Memory B cell (primary cell): ENCODE measurements around the gene EML3.
"Not testable (repeated sequence)": the region's sequence is repeated elsewhere in the genome, so short reads cannot be mapped to it uniquely, and the experiment has no call there.

Source experiments
- ATAC-seq: fragments of 150-1000 bp; cut with Tn5 transposase; 2 replicates; pipeline ENCODE4 v1.10.0; 2021; ENCODE audit warnings: low read depth, mild to moderate bottlenecking, moderate library complexity
- DNase-seq, 2 donors: peaks; one replicate each; pipeline ENCODE4 v3.0.0; 2022; ENCODE audit warnings: low spot score in 2 of 2
- H3K27ac Mint-ChIP-seq: one replicate; pipeline ENCODE4 v1.8.0; 2022; ENCODE audit warnings: mild to moderate bottlenecking, moderate library complexity, mixed read lengths
- H3K27me3 Mint-ChIP-seq: one replicate; pipeline ENCODE4 v1.8.0; 2022; ENCODE audit warnings: mixed read lengths
- H3K36me3 Mint-ChIP-seq: one replicate; pipeline ENCODE4 v1.8.0; 2022; ENCODE audit warnings: mild to moderate bottlenecking, mixed read lengths
- H3K4me1 Mint-ChIP-seq: one replicate; pipeline ENCODE4 v1.8.0; 2022; ENCODE audit warnings: mixed read lengths
- H3K4me3 Mint-ChIP-seq: one replicate; pipeline ENCODE4 v1.8.0; 2022; ENCODE audit warnings: mild to moderate bottlenecking, moderate library complexity, mixed read lengths
- H3K9me3 Mint-ChIP-seq: one replicate; pipeline ENCODE4 v1.8.0; 2022; ENCODE audit warnings: mixed read lengths

Gene EML3

DNA sequence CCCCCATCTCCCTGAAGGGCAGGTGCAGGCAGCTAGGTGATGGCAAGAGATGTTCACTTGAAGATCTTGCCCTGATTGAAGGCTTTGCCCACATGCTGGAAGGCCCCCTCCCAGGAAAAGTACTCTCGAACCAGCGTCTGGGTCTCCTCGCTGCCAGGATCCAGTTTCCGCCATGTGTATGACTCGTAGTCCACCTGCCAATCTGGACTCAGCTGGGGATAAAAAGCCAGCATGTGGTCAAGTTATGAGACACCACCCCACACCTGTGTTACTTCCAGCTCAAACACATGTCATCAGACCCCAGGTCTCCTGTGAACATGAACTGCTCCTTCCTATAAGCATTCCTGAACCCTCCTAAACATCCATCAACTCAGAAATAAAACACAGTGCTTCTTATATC, 52.9 kb downstream of the EML3 start:
- not testable (repeated sequence) for H3K9me3 Mint-ChIP-seq, H3K4me3 Mint-ChIP-seq, DNase-seq, ATAC-seq, H3K27me3 Mint-ChIP-seq
- H3K36me3 Mint-ChIP-seq: peaks cover 21% of the 10 kb centered on the region
- H3K4me1 Mint-ChIP-seq: peaks cover 36% of the 10 kb centered on the region
- peak overlapping the region; percentile 100 for H3K27ac Mint-ChIP-seq

DNA sequence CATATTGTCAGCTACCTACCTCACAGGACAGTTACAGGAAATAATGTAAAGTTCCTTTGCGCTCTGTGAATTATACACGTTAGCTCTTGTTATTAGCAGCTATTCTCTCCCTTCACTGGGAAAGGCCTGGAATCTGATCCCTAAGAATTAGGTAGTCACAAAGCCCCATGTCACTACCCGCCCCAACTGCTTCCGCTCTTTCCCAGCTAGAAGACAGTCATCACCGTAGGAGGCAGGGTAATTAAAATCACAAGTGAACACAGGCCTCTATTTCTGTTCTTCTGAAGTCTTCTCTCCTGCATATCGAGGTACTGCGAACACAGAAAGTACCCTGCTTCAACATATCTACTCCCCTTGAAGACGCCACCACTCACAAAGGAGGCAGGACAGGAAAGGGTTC, 53.4 kb downstream of the EML3 start:
- no peaks in the 10 kb centered on the region for H3K9me3 Mint-ChIP-seq
- H3K36me3 Mint-ChIP-seq: peaks cover 21% of the 10 kb centered on the region
- ATAC-seq: no peak
- no peaks in the 10 kb centered on the region for H3K27me3 Mint-ChIP-seq
- peak overlapping the region; percentile 100 for H3K27ac Mint-ChIP-seq
- no peak overlapping the region for H3K4me3 Mint-ChIP-seq
- H3K4me1 Mint-ChIP-seq: peaks cover 39% of the 10 kb centered on the region
- DNase-seq: no peak

DNA sequence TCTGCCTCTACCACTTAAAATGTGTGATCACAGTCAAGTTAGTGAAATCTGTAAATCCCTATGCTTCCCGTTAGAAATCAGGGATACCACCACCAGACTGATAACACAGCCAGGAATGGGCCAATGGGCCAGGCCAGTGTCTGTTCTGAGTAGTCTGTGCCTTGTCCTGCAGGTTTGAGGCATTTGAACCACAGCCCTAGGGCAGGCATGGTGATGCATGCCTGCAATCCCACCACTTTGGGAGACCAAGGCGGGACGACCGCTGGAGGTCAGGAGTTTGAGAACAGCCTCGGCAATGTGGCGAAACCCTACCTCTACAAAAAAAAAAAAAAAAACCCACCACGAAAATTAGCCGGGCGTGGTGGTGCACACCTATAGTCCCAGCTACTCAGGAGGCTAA, 53.9 kb downstream of the EML3 start:
- H3K4me3 Mint-ChIP-seq: no peak overlapping the region
- peaks cover 42% of the 10 kb centered on the region for H3K4me1 Mint-ChIP-seq
- peak overlapping the region; percentile 100 for H3K27ac Mint-ChIP-seq
- no peaks in the 10 kb centered on the region for H3K27me3 Mint-ChIP-seq
- DNase-seq (no peak), ATAC-seq (no peak)
- peaks cover 21% of the 10 kb centered on the region for H3K36me3 Mint-ChIP-seq
- no peaks in the 10 kb centered on the region for H3K9me3 Mint-ChIP-seq

DNA sequence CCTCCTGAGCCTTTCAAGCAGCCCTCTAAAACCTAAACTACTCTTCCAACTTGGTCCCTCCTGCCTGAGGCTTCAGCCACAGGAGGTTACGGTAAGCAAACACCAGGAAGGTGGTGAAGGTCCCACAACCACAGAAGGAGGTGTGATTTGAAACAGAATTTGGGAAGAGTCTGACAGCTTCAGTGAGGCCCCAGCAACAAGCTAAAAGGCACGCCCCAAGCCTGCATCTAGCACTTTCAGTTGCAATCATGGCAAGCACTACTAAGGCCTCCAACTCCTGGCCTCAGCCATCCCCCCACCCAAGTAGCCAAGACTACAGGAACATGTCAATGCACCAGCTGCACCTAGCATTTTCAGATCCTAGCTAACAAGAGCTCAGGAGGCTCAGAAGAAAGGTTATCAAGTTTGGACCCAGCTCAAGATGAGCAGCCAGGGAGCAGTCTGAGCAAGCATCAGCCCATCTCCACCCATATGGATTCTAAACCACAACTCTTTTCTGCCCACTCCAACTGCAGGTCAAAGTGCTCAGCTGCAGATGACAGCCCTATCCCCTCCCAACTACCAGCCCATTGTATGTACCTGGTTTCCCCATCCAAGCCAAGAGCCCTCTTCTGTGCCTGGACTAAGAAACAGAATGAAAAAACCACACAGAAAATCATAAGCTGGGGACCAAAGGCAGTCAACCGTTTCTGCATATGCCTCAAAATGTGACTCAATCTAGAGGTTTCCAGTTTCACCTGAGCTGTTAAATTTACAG, 55.5 kb downstream of the EML3 start:
- Mint-ChIP-seq H3K27ac (peak overlapping the region; percentile 100), H3K9me3 (no peaks in the 10 kb centered on the region), H3K4me1 (peaks cover 53% of the 10 kb centered on the region), H3K27me3 (no peaks in the 10 kb centered on the region), H3K4me3 (peak overlapping the region; percentile 75), H3K36me3 (peaks cover 17% of the 10 kb centered on the region)
- ATAC-seq (no peak), DNase-seq (no peak)

DNA sequence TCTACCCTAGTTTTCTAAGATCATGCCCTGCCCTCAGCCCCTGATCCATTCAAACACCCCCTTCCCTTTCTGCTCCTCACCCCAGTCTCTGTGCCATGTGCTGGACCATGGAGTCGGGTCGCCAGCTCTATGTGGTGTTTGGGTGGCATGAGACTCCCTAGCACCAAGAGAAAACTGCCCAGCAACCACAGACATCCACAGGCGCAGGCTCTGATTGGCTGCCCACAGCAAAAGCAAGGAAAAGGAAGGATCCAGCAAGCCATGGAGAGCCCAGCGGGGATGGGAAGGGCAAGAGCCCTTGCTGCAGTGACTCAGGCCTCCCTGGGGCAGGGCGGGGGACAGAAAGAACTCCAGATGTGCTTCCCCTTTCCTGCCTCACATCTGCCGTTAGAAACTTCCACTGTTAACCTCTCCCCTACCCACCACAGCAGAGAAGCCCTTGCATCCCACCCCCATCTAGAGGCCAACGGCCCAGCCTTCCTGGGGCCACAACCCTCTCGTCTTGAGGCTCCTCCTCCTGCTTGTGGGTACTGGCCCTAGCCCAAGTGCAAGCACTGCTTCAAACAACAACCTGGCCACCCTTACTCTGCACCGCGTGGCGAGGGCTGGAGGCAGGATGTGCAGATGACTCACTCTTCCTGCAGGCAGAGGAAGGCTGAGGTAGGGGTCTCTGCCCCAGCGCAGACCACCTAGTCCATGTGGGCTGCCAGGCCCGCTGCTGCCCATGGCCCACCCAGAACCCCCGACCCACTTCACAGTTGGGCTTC, 56.3 kb downstream of the EML3 start:
- Mint-ChIP-seq H3K4me3 (peak overlapping the region; percentile 75), H3K27me3 (no peaks in the 10 kb centered on the region), H3K9me3 (no peaks in the 10 kb centered on the region), H3K4me1 (peaks cover 57% of the 10 kb centered on the region), H3K36me3 (peaks cover 13% of the 10 kb centered on the region), H3K27ac (peak overlapping the region; percentile 100)
- peak in 1 of 2 donors; percentile 50 for DNase-seq
- ATAC-seq: peak; percentile 13

DNA sequence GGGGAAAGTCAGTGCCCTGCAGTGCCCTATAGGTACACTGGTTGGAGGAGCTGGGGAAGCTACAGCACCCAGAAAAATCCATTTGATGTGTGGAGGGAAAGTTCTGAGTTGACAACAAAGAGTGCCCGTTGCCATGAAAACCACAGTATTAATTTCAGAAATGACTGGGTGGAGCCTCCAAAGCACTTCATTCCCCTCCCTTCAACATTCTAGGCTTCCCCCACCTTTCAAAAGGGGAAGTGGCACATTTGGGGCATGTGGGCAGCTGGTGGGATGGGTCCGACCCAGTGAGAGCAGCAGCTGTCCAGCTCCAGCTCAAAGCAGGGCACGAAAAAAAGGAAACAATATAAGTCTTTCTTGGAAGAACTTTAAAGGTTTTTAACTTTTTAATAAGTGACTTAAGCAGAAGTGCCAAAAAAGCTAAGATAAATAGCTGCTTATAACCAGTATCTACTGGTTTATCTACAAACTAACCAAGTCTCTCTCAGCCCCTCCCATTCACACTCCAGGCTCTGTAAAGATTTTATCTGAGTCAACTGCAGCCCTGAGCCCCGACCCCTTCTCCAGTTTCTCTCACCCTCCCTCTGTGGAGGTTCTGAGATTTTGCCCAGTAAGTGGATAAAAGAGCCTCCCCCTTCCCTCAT, 57.0 kb downstream of the EML3 start:
- peak overlapping the region; percentile 100 for H3K27ac Mint-ChIP-seq
- DNase-seq (peak; percentile 68 to 87), ATAC-seq (peak; percentile 57)
- no peaks in the 10 kb centered on the region for H3K27me3 Mint-ChIP-seq
- peaks cover 59% of the 10 kb centered on the region for H3K4me1 Mint-ChIP-seq
- peak overlapping the region; percentile 75 for H3K4me3 Mint-ChIP-seq
- no peaks in the 10 kb centered on the region for H3K9me3 Mint-ChIP-seq
- peaks cover 12% of the 10 kb centered on the region for H3K36me3 Mint-ChIP-seq

DNA sequence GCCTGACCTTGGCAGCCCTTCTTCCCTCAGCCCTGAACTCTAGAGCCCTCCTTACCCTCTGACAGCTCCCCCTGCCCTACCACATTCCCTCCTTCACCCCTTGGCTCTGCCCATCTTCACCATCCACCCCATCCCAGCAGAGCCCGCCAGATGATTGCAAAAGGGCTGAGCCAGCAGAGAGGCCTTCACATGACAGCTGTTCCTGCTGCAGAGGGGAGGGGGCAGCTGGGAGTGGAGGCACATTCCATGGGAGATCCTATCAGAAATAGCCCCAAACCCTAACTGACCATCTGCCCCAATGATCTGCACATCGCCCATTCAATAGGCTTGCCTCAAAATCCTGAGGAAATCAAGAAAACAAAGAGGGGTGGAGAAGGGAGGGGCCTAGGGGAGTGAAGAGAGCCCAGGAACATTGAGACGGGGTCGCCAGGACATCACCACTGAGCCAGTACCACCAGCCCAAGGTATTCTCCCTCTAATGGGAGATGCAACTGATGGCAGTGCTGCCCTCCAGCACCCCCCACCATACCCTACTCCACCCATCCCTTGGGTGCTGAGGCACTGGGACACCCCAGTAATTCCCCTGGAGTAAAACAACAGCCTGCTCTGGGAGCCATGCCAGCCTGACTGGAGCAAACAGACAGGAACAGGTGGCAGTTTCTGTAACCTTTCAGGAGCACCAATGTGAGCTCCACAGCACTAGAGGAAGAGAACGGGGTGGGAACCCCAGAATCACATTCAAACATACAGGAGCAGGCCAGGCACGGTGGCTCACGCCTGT, 58.0 kb downstream of the EML3 start:
- Mint-ChIP-seq H3K4me1 (peaks cover 61% of the 10 kb centered on the region), H3K27me3 (no peaks in the 10 kb centered on the region), H3K27ac (peak overlapping the region; percentile 100), H3K36me3 (peaks cover 7% of the 10 kb centered on the region), H3K9me3 (no peaks in the 10 kb centered on the region), H3K4me3 (peak overlapping the region; percentile 45)
- DNase-seq (no peak), ATAC-seq (no peak)

DNA sequence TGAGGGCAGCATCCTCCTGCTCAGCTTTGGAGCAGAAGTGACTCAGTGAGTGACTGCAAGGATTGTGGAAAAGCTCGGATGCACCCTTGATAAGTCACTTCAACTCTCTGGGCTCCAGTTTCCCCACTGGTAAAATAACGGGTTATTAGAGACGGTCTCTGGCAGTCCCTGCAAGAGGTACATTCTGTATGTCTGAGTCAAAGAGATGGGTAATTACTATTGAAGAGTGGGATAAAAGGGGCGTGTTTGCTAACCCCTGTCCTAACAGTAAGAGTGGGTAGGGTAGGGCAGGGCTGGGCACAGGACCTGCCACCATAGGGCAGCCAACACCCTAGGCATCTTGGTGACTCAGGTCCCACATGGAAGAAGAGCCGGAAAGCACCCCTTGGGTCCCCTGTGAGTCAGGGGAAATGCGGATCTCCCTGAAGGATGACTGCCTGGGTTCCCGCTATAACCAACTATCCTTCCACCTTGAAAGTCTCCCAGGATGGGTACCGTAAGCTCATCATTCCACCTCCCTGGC, 58.7 kb downstream of the EML3 start:
- peaks cover under 1% of the 10 kb centered on the region for H3K36me3 Mint-ChIP-seq
- H3K27ac Mint-ChIP-seq: peak overlapping the region; percentile 100
- no peaks in the 10 kb centered on the region for H3K9me3 Mint-ChIP-seq
- H3K4me1 Mint-ChIP-seq: peaks cover 61% of the 10 kb centered on the region
- H3K27me3 Mint-ChIP-seq: no peaks in the 10 kb centered on the region
- peak overlapping the region; percentile 9 for H3K4me3 Mint-ChIP-seq
- DNase-seq (no peak), ATAC-seq (no peak)

DNA sequence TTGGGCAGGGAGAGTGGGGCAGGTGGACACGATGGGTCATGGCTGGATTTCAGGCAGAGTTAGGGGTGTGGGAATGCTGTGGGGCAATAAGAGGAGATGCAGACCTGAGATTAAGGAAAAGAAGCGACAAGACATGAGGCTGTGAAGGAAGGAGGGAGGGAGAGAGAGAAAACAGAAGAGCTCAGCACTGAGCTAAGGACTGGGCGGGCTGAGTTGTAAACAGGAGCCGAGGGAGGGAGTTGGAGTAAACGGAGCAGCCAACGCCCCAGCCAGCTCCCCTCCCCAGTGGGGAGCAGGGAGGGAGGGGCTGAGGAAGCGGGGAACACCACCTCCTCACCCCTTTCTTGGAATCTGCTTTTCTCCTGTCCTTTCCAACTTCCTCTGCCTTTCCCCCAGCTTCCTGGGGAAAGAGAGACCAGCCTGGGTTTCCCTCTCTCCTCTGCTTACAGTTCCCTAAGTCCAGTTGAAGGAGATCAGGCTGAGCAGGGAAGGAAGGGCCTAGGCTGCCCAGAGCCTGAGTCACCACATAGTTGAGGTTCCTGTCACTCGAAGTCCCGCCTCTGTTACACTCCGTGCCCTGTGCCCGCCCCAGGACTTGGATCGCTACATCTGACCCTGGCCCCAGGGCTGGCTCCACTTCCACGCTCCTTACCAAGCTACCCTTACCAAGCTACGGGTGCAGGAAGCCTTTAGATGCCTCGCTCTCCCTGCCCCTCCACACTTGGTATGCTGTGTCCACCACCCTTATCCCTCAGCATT, 59.3 kb downstream of the EML3 start:
- Mint-ChIP-seq H3K4me3 (peak overlapping the region; percentile 66), H3K27ac (peak overlapping the region; percentile 100), H3K4me1 (peaks cover 61% of the 10 kb centered on the region), H3K9me3 (no peaks in the 10 kb centered on the region), H3K27me3 (no peaks in the 10 kb centered on the region), H3K36me3 (no peaks in the 10 kb centered on the region)
- DNase-seq: peak in 1 of 2 donors; percentile 54
- peak; percentile 7 for ATAC-seq

DNA sequence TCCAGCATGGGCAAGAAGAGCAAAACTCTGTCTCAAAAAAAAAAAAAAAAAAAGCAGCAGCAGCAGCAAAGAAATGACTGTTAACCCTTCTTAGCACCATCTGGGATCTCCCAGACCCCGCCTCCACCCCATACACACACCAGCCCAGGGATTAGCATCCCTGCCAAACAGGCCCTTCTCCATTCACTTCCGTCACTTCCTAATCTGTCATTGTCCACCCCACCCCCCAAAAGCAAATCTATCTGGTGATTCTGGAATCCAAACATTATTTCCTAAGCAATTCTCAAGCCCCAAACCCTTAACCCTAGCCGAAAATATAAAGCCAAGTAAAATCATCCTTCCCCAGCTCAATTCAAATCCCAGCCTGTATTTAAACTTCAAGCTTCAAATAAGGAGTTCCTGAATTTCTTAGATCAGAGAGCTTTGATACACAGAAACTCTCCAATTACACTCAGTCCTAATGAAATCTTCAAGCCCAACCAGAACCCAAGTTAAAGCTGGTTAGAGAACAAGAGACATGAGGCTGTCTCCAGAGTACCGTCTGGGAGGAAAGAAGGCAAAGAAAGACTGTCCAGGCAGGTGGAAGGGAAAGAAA, 60.0 kb downstream of the EML3 start:
- Mint-ChIP-seq H3K36me3 (no peaks in the 10 kb centered on the region), H3K27ac (peak overlapping the region; percentile 100), H3K4me1 (peaks cover 64% of the 10 kb centered on the region), H3K4me3 (peak overlapping the region; percentile 66), H3K27me3 (no peaks in the 10 kb centered on the region), H3K9me3 (no peaks in the 10 kb centered on the region)
- ATAC-seq (no peak), DNase-seq (no peak)
